MM.1S (cell line): ENCODE results near the gene GPC3.
A peak's percentile ranks its signal among the peaks of the same experiment; 100 is the strongest.
"Not testable (repeated sequence)": the region's sequence is repeated elsewhere in the genome, so short reads cannot be mapped to it uniquely, and the experiment has no call there.

ENCODE experiments used
- DNase-seq: peaks from one replicate; pipeline ENCODE4 v3.0.0-alpha.2; 2015
- H2AFZ ChIP-seq: fragments of 300-600 bp; sonication (generic); 2 replicates; pipeline ENCODE4 v1.6.0; 2016; ENCODE audit warnings: antibody characterized with exemption, low read length
- H3F3A ChIP-seq: fragments of 300-600 bp; sonication (generic); 2 replicates; pipeline ENCODE4 v1.6.1; 2016; ENCODE audit warnings: mild to moderate bottlenecking, antibody characterized with exemption, low read length, moderate library complexity, mixed read lengths; ENCODE audit not compliant: insufficient read depth
- H3K27ac ChIP-seq: fragments of 300-600 bp; sonication (generic); 2 replicates; pipeline ENCODE4 v1.5.1; 2016; ENCODE audit warnings: mild to moderate bottlenecking, low read length
- H3K27me3 ChIP-seq: fragments of 300-600 bp; sonication (generic); replicated peaks from 2 replicates; pipeline ENCODE4 v1.6.0; 2016; ENCODE audit warnings: low read length; ENCODE audit not compliant: insufficient read depth
- H3K36me3 ChIP-seq: fragments of 300-600 bp; sonication (generic); replicated peaks from 2 replicates; pipeline ENCODE4 v1.6.1; 2016; ENCODE audit warnings: mild to moderate bottlenecking, low read length, mixed read lengths; ENCODE audit not compliant: insufficient read depth
- H3K4me1 ChIP-seq: fragments of 300-600 bp; sonication (generic); 2 replicates; pipeline ENCODE4 v1.6.1; 2016; ENCODE audit warnings: low read length, mixed read lengths
- H3K4me2 ChIP-seq: fragments of 300-600 bp; sonication (generic); 2 replicates; pipeline ENCODE4 v1.6.0; 2016; ENCODE audit warnings: low read depth, low read length
- H3K4me3 ChIP-seq: fragments of 300-600 bp; sonication (generic); 2 replicates; pipeline ENCODE4 v1.5.1; 2016; ENCODE audit warnings: low read length, mixed read lengths
- H3K79me2 ChIP-seq: fragments of 300-600 bp; sonication (generic); 2 replicates; pipeline ENCODE4 v1.6.1; 2016; ENCODE audit warnings: mixed run types, low read length, mixed read lengths
- H3K9ac ChIP-seq: fragments of 300-600 bp; sonication (generic); 2 replicates; pipeline ENCODE4 v1.6.1; 2016; ENCODE audit warnings: low read length, mixed read lengths
- H3K9me2 ChIP-seq: fragments of 300-600 bp; sonication (generic); replicated peaks from 2 replicates; pipeline ENCODE4 v1.6.1; 2016; ENCODE audit warnings: mild to moderate bottlenecking, low read length, mixed read lengths; ENCODE audit not compliant: insufficient read depth
- H3K9me3 ChIP-seq: fragments of 300-600 bp; sonication (generic); replicated peaks from 2 replicates; pipeline ENCODE4 v1.6.1; 2016; ENCODE audit warnings: mild to moderate bottlenecking, low read length, mixed read lengths; ENCODE audit not compliant: insufficient read depth
- H4K20me1 ChIP-seq: fragments of 300-600 bp; sonication (generic); 2 replicates; pipeline ENCODE4 v1.6.1; 2016; ENCODE audit warnings: mild to moderate bottlenecking, low read length, moderate library complexity, mixed read lengths; ENCODE audit not compliant: insufficient read depth
- CTCF ChIP-seq: fragments of 300-600 bp; sonication (generic); IDR thresholded peaks from 2 replicates; pipeline ENCODE4 v1.5.1; 2016; ENCODE audit warnings: antibody characterized with exemption, low read length, mixed read lengths
- EZH2 ChIP-seq: fragments of 300-600 bp; sonication (generic); optimal IDR thresholded peaks from 2 replicates; pipeline ENCODE3; 2017; ENCODE audit warnings: low read depth, mild to moderate bottlenecking, antibody characterized with exemption, low read length, mixed read lengths
- EZH2phosphoT487 ChIP-seq: fragments of 300-600 bp; sonication (generic); IDR thresholded peaks from 2 replicates; pipeline ENCODE4 v1.6.1; 2018; ENCODE audit warnings: antibody characterized with exemption, low read length

Gene GPC3

DNA sequence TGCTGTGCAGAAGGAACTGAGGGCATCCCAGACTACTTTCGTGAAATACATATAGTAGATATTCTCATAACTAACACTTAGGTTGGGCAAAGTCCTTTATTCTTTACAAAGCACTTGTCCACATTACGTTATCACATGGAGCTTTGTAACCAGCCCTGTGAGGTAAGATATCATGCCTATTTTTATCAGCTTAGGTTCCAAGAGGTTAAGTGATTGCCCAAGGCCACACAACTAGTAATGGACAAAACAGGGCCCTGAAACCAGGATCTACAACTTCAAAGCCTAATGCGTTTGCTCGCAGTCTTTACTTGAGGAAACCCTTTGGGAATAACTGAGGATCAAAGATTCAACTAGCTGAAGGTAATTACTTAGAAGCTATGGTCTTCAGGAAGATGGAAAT is 261.5 kb downstream of the GPC3 start:
- Histone ChIP-seq H3K27ac (no peak overlapping the region), H4K20me1 (no peaks in the 10 kb centered on the region)

DNA sequence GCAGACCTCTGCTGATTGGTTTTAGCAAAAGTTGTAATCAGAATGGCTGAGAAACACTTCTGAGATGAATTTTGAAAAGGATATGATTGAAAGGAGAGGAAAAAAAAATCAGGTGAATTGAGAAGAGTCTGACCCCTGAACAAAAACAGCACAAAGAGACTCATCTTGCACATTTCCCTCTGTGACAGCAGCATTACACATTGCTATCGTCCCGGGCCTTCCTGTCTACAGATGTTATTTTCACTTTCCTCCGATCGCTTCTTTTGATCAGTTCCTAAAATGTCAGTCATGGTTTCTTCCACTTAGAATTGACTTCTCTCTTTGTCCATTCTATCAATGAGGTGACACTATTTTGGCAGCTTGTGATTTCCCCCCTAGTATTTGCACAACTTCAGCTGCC is 262.6 kb downstream of the GPC3 start:
- Histone ChIP-seq H3K36me3 (no peaks in the 10 kb centered on the region), H3K9me2 (no peaks in the 10 kb centered on the region), H3K9me3 (no peaks in the 10 kb centered on the region), H3K4me1 (no peaks in the 10 kb centered on the region), H3K27me3 (no peaks in the 10 kb centered on the region), H3K79me2 (no peaks in the 10 kb centered on the region), H3K4me3 (peak overlapping the region; percentile 22; the same call in 1 of the 2 replicates), H3K4me2 (peak overlapping the region; percentile 23), H3F3A (no peaks in the 10 kb centered on the region), H2AFZ (peak overlapping the region; percentile 39; the same call in 1 of the 2 replicates), H4K20me1 (no peaks in the 10 kb centered on the region), H3K9ac (peak overlapping the region; percentile 6; the same call in 1 of the 2 replicates), H3K27ac (no peak overlapping the region)
- DNase-seq, result peak; percentile 9
- TF ChIP-seq EZH2phosphoT487, result no peak
- no peak for TF ChIP-seq CTCF
- TF ChIP-seq EZH2, result no peak

More for the DNA sequence above, 261.5 kb downstream of the GPC3 start:
- no peaks in the 10 kb centered on the region for H3K9me3 ChIP-seq
- no peaks in the 10 kb centered on the region for H3K27me3 ChIP-seq
- no peaks in the 10 kb centered on the region for H3K79me2 ChIP-seq
- no peak overlapping the region for H3K4me2 ChIP-seq
- H3K36me3 ChIP-seq, result no peaks in the 10 kb centered on the region
- TF ChIP-seq CTCF (no peak), EZH2 (no peak), EZH2phosphoT487 (no peak)
- no peaks in the 10 kb centered on the region for H3K9me2 ChIP-seq
- DNase-seq, result no peak
- no peak overlapping the region for H3K4me3 ChIP-seq
- no peaks in the 10 kb centered on the region for H3F3A ChIP-seq
- H3K4me1 ChIP-seq, result no peaks in the 10 kb centered on the region
- no peak overlapping the region for H3K9ac ChIP-seq
- no peak overlapping the region for H2AFZ ChIP-seq

- not testable (repeated sequence) for H3K4me2 ChIP-seq, H3K9me3 ChIP-seq, H3K79me2 ChIP-seq, H3K36me3 ChIP-seq, H4K20me1 ChIP-seq, H2AFZ ChIP-seq, H3F3A ChIP-seq, H3K27me3 ChIP-seq, H3K4me1 ChIP-seq, H3K9ac ChIP-seq, DNase-seq, H3K27ac ChIP-seq, H3K9me2 ChIP-seq, H3K4me3 ChIP-seq
Observed at GRCh38 chrX:133720269-133720668, 265.1 kb downstream of the GPC3 start.

DNA sequence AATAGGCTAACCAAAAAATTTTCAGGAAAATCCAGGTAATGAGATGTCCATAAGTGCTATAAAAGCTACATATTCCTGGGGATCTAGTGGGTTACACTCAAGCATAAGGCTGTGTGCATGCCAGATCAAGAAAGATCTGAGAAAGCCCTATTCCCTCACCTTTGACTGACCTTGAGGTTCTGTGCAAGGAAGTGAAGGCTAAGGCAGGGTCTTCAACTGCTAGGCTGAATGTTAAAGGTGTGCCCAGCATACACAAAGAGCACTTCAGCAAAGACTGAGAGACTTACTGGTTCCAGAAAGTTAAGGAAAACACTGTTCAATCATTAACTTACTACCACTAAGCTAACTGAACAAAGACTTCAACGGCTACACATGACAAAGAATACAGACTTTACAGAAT is 269.7 kb downstream of the GPC3 start:
- Histone ChIP-seq H2AFZ (no peak overlapping the region), H3K27ac (no peak overlapping the region), H3K4me1 (no peaks in the 10 kb centered on the region), H3K27me3 (no peaks in the 10 kb centered on the region), H3K4me2 (no peak overlapping the region), H3K9me3 (no peaks in the 10 kb centered on the region), H3K4me3 (no peak overlapping the region), H3K9me2 (no peaks in the 10 kb centered on the region), H3K36me3 (no peaks in the 10 kb centered on the region), H3F3A (no peaks in the 10 kb centered on the region), H3K9ac (no peak overlapping the region), H4K20me1 (no peaks in the 10 kb centered on the region), H3K79me2 (no peaks in the 10 kb centered on the region)
- DNase-seq, result no peak
- TF ChIP-seq CTCF (no peak), EZH2 (no peak), EZH2phosphoT487 (no peak)
